GM19099 (cell line): ENCODE results near the gene SAMD4A.

Source experiments
- POLR2A ChIP-seq: IDR thresholded peaks from 3 replicates; pipeline ENCODE4 v1.6.1; 2011; ENCODE audit warnings: low read depth; ENCODE audit not compliant: insufficient read length; ENCODE audit errors: extremely low read depth

Gene SAMD4A

GRCh38 chr14:54651649-54652048, 84.7 kb downstream of the SAMD4A start:
- TF ChIP-seq POLR2A, result no peak

- TF ChIP-seq POLR2A, result no peak
These were observed 85.3 kb downstream of the SAMD4A start for GRCh38 chr14:54652188-54652587.

- no peak for TF ChIP-seq POLR2A
These were observed 85.7 kb downstream of the SAMD4A start for GRCh38 chr14:54652605-54653052.

GRCh38 chr14:54653712-54654469, 87.0 kb downstream of the SAMD4A start:
- TF ChIP-seq POLR2A, result no peak

GRCh38 chr14:54654605-54655004, 87.7 kb downstream of the SAMD4A start:
- TF ChIP-seq POLR2A, result no peak

- no peak for TF ChIP-seq POLR2A
These were observed 91.9 kb downstream of the SAMD4A start for GRCh38 chr14:54658836-54659235.

- no peak for TF ChIP-seq POLR2A
These were observed 92.4 kb downstream of the SAMD4A start for GRCh38 chr14:54659365-54659764.

- no peak for TF ChIP-seq POLR2A
These were observed 93.7 kb downstream of the SAMD4A start for GRCh38 chr14:54660604-54661111.

- TF ChIP-seq POLR2A, result no peak
These were observed 95.7 kb downstream of the SAMD4A start for GRCh38 chr14:54662491-54663133.

GRCh38 chr14:54664961-54665360, 98.0 kb downstream of the SAMD4A start:
- TF ChIP-seq POLR2A, result no peak

GRCh38 chr14:54665946-54666345, 99.0 kb downstream of the SAMD4A start:
- no peak for TF ChIP-seq POLR2A

- TF ChIP-seq POLR2A, result no peak
These were observed 100.3 kb downstream of the SAMD4A start for GRCh38 chr14:54667026-54667744.

- no peak for TF ChIP-seq POLR2A
These were observed 100.8 kb downstream of the SAMD4A start for GRCh38 chr14:54667764-54668163.

GRCh38 chr14:54669721-54670561, 103.0 kb downstream of the SAMD4A start:
- TF ChIP-seq POLR2A, result no peak

- TF ChIP-seq POLR2A, result no peak
These were observed 104.6 kb downstream of the SAMD4A start for GRCh38 chr14:54671537-54671936.

- TF ChIP-seq POLR2A, result no peak
These were observed 105.3 kb downstream of the SAMD4A start for GRCh38 chr14:54672181-54672580.
